T follicular helper cell (primary cell): ENCODE data around the gene TRPC4AP.
"Not testable (repeated sequence)": the region's sequence is repeated elsewhere in the genome, so short reads cannot be mapped to it uniquely, and the experiment has no call there.

Source experiments
- DNase-seq: peaks from one replicate; pipeline ENCODE4 v3.0.0-alpha.2; 2020; ENCODE audit warnings: low read depth
- total RNA-seq, 2 experiments: gene quantifications; one replicate each; lab custom pipeline; 2026; lab: John Stamatoyannopoulos, UW

The TRPC4AP gene, protein sequence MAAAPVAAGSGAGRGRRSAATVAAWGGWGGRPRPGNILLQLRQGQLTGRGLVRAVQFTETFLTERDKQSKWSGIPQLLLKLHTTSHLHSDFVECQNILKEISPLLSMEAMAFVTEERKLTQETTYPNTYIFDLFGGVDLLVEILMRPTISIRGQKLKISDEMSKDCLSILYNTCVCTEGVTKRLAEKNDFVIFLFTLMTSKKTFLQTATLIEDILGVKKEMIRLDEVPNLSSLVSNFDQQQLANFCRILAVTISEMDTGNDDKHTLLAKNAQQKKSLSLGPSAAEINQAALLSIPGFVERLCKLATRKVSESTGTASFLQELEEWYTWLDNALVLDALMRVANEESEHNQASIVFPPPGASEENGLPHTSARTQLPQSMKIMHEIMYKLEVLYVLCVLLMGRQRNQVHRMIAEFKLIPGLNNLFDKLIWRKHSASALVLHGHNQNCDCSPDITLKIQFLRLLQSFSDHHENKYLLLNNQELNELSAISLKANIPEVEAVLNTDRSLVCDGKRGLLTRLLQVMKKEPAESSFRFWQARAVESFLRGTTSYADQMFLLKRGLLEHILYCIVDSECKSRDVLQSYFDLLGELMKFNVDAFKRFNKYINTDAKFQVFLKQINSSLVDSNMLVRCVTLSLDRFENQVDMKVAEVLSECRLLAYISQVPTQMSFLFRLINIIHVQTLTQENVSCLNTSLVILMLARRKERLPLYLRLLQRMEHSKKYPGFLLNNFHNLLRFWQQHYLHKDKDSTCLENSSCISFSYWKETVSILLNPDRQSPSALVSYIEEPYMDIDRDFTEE
- 137 to 167 reads per million in 2 experiments for total RNA-seq

DNA sequence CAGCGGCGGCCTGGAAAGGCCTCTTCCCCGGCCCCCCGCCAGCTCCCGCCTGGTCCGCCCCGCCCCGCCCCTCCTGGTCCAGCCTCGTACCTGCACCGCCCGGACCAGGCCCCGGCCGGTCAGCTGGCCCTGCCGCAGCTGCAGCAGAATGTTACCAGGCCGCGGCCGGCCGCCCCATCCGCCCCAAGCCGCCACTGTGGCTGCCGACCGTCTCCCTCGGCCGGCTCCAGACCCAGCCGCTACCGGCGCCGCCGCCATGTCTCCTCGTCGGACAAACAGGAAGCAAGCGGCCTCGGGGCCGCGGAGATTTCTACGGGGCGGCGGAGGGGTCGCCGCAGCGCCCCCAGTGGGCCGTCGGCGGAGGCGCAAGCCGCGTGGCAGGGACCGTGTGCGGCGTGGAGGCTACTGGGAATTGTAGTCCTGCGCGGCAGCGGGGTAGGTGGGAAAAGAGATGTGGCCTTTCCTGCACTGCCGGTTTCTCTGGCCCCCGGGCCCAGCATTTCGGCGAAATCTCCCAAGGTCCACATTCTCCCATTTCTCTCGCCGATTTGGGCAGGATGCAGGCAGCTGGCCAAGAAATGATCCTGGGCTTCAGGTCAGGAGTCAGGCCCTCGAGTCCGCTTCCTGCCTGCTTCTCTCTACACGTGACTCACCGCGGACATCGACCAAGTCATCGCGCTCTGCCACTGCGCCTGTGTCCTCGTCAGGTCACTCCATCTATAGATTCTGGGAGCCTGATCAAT, at the start of gene TRPC4AP:
Gene TRPC4AP, minus strand, starts transcription at position 284 of the 743 bp plus-strand sequence. Its CDS starts 26 bp downstream, at position 258.
- DNase-seq = peak; percentile 80

DNA sequence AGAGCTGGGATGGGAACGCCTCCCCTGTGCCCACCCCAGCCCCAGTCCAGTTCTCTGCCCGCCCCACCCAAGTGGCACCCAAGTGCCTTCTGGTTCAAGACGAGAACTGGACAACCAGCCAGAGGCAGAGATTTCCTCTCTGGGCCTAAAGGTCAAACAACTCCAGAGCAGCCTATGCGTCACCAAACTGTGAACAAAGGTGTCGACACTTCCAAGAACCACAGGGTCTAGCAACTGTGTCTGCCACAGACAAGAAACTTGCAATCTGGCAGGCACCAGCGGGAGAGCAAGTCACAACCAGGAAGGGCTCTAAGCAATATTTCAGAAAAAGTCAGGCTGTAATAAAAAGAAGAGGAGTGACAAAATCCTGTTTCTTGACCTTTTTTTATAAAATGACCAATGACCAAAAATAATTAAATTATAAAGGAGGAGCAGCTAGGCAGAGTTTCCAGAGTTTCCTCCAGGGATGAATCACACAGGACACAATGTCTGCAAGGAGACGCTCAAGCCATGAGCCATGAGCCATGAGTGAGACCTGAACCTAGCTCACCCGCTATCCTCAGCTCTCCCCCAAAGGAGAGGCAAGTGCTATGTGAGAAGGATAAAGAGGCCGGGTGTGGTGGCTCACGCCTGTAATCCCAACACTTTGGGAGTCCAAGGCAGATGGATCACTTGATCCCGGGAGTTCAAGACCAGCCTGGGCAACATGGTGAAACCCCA, 43.4 kb upstream of the TRPC4AP start:
- no peak for DNase-seq

DNA sequence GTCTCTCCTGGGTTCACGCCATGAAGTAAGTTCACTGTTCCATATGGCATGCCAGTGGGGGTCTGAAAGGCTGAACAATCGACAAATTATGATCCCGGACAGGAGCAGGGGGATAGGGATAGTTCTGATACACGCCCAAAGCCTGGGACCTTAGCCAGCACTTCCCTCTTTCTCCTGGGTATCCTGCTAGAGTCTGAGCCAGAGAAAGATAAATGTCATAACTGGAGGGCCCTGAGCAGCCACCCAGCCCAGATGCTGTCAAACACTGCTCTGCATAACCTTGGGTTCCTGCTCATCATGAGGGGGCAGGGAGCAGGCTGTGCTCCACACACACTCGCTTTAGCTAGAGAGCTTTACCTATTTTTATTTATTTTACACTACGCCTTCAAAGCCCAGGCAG, 42.3 kb upstream of the TRPC4AP start:
- DNase-seq = no peak

DNA sequence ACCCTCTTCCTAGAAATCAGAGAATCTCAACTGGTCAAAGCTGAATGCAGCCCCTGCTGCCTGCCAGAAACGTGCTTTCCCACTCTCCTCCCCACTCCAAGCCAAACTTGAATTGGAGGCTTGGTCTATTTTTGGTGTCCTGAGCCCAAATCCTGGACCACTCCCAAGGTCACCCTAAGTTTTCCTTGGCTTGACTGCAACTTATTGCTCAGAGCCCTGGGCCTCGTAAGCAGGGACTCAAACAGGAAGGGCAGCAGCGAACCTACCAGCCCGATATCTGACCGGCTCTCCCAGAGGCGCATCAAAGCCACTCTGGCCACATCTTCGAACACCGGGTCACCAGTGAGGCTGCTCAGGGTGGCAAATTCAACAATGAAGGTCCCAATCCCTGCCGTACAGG, 41.9 kb upstream of the TRPC4AP start:
- no peak for DNase-seq

DNA sequence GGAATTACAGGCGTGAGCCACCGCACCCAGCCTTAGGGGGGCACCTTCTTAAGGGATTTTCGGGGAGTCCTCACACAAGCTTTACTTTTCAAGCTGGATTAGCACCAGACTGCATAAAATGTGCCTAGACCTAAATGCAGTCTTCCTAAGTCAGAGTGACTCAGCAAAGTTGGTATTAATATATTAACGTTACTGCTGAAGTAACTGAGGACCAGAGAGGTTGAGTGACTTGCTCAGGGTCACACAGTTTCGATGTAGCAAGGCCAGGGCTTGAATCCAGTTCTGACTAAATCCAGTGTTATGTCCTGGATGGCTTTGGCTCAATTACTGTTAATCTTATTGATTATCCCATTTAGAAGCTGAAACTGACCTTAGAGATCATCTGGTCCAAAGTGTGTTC, 41.1 kb upstream of the TRPC4AP start:
- no peak for DNase-seq

DNA sequence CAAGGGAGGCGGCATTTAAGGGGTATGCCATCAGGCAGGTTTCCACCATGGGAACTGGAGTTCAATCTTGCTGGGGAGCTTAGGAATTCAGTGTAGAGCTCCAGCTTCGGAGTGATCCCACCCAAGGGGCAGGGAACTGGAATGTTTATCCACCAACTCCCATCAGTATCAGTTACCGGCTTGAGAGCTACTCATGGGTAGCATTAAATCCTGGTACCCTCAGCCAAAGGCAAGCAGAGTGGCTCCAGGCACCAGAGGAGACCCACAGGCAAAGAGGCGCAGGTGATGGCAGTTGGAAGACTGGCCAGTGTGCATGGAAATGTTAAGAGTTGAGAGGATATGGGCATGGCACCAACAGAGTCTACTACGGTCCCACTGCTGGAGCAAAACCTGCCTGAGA, 40.4 kb upstream of the TRPC4AP start:
- no peak for DNase-seq

DNA sequence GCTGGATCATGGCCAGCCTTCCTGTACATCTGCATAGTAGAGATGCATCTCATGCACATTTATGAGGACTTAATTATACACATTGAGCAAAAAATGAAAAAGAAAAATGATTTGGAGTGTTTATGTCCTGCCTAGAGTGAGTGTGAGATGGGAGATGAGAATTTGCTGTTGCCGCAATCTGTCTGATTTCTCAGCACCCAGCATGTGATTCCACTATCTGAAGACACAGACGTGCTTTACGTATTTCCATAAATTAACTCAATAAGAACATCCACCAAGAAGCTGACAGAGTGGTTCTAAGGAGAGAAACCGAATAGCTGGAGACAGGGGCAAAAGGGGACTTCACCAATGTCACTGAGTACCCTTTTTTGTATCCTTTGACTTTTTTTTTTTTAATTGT, 39.3 kb upstream of the TRPC4AP start:
- no peak for DNase-seq

DNA sequence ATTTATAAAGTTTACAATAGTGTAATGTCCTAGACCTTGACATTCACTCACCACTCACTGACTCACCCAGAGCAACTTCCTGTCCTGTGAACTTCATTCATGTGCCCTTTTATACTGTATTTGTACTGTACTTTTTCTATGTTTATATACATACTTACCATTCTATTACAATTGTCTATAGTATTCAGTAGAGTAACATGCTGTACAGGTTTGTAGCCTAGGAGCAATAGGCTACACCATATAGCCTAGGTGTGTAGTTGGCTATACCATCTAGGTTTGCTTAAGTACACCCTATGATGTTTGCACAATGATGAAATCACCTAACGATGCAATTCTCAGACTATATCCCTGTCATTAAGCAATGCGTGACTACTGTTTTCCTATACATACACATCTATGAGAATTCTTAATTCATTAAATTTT, 37.1 kb upstream of the TRPC4AP start:
- no peak for DNase-seq

DNA sequence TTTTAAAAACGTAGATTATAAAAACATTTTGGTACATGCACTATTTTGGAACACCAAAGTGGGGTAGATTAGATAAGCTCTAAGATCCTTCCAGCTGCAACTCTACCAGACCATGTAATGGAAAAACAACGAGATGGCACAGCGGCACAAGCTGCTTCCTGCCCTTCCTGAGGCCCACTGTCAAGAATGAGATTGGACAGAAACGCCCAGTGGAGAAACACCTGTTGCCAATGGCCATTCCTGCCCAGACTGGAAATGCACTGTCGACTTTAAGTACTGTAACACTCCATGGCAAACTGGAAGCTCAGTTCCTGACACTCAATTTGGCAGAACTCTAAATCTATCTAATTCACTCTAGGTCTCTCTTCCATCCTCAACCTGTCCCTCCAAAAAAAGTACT, 33.1 kb upstream of the TRPC4AP start:
- no peak for DNase-seq

DNA sequence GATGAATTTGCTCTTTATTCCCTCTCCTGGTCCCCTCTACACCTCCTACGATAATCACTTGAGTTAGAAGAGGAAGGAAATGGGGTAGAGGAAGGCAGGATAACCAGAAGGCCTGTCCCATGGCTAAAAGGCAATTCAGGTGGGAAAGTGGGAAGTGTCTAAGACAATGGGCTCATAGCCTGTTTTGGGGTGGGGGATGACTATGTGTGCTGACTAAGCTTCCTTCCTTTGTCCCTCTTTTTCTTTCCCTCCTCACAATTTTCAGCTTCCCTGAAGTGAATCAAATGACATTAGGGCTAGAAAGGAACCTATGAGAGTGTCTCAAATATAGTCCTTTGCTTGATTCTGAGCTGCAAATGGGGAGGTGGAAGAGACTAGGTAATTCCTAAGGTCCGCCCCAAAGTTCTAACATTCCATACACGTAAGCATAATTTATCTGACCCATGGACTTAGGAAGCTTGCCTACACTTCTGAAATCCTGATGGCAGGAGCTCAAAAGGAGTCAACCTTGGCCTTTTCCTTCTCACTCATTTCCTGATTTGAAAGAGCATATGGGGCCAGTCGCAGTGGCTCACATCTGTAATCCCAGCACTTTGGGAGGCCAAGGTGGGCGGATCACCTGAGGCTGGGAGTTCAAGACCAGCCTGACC, 30.3 kb upstream of the TRPC4AP start:
- DNase-seq = no peak

DNA sequence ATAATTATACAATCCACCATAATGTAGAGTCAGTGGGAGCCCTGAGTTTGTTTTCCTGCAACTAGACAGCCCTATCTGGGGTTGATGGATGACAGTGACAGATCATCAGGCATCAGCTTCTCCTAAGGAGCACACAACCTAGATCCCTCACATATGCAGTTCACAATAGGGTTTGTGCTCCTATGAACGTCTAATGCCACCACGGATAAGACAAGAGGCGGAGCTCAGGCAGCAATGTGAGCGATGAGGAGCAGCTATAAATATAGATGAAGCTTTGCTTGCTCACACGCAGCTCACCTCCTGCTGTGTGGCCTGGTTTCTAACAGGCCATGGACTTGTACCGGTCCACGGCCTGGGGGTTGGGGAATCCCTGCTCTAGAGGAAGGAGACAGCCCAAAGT, 28.6 kb upstream of the TRPC4AP start:
- no peak for DNase-seq

DNA sequence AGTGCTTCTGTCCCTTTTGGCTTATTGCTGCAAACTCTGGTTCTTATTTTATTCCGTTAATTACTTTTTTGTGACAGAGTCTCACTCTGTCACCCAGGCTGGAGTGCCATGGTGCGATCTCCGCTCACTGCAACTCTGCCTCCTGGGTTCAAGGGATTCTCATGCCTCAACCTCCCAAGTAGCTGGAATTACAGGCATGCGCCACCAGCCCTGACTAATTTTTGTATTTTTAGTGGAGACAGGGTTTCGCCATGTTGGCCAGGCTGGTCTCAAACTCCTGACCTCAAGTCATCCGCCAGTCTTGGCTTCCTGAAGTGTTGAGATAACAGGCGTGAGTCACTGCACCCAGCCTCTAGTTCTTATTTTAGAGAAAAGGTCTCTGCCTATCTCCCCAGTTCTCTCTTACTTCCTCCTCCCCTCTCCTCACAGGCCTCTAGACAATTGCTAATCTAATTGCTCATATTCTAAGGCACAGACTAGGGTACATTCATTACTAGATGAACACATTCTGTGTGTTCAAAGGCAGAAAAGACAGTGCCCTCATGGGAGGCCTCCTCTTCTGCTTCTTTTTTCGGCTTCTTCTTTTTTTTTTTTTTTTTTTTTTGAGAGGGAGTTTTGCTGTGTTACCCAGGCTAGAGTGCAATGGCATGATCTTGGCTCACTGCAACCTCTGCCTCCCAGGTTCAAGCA, 27.6 kb upstream of the TRPC4AP start:
- no peak for DNase-seq

DNA sequence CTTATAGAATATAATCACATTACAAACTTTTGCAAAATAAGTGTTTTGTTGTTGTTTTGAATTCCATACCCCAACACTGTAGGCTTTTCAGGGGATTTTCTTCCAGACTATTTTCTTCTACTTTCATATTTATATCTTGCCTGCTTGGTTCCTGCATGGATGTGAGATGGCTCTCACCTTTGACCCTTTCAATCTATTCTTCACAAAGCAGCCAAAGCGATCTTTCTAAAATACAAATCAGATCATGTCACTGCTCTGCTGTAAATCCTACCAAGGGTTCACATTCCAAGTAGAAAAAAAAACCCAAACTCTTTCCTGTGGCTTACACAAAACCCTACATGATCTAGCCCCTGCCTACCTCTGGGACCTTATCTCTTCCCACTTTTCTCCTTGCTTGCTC, 25.0 kb upstream of the TRPC4AP start:
- no peak for DNase-seq

DNA sequence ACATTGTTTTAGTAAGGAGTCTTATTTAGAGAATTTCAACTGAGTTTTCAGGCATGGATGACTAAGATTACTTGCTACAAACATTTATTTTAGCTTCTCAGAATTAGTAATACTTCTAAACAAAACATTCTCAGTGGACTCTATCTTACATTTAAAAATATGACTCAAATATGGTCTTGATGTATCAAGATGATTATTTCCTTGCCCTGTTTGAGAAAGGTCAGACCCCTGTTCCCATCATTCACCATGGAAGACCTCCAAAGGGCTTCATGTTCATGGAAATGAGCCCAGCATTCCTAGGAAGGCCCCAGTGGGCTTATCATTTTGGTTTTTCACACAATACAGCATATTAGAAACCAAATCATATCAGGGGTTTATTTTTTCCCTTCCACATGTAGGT, 24.6 kb upstream of the TRPC4AP start:
- no peak for DNase-seq

DNA sequence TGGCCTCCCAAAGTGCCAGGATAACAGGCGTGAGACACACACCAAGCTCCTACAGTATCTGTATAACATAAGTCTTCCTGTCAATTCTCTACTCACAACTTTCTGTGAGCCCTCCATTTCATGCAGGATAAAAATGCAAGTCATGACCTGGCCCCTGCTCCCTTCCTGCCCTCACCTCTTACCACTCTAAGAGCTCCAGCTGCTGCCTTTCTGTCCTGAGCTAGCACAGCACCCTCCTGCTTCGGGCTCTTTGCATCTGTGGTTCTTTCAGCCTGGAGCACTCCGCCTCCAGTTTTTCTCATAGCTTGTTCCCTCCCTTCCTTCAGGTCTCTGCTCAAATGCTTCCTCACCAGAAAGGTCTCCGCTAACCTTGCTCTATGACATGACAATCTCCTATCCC, 23.7 kb upstream of the TRPC4AP start:
- DNase-seq = no peak

DNA sequence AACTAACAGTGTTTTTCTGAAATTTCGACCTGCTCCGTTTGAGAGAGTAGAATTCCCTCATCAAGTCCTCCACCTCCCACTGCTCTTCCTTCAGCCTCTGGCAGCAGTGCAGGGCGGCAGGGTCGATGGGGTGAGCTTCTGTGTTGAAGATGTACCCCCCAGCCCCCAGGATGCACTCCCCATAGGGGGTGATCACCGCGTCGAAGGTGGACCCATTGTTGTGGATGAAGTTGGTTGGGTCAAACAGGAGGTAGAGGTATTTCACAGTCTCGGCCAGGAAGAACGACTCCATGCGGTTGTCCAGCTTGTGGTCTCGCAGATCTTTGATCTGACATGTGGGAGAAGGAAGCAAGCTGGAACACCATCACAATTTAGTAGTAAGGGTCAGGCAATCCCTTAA, 23.0 kb upstream of the TRPC4AP start:
- no peak for DNase-seq

DNA sequence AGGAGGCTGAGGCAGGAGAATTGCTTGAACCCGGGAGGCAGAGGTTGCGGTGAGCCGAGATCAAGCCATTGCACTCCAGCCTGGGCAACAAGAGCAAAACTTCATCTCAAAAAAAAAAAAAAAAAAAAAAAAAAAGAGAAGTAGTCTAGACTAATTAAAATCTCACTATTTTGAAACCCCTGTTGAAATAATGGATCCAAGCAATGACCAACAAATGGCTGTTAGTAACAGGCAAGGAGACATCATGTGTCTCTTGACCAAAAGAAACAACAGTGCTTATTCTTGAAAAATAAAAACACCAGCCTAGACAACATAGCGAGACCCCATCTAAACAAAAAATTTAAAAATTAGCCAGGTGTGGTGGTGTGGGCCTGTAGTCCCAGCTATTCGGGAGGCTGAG, 19.7 kb upstream of the TRPC4AP start:
- not testable (repeated sequence) for DNase-seq

DNA sequence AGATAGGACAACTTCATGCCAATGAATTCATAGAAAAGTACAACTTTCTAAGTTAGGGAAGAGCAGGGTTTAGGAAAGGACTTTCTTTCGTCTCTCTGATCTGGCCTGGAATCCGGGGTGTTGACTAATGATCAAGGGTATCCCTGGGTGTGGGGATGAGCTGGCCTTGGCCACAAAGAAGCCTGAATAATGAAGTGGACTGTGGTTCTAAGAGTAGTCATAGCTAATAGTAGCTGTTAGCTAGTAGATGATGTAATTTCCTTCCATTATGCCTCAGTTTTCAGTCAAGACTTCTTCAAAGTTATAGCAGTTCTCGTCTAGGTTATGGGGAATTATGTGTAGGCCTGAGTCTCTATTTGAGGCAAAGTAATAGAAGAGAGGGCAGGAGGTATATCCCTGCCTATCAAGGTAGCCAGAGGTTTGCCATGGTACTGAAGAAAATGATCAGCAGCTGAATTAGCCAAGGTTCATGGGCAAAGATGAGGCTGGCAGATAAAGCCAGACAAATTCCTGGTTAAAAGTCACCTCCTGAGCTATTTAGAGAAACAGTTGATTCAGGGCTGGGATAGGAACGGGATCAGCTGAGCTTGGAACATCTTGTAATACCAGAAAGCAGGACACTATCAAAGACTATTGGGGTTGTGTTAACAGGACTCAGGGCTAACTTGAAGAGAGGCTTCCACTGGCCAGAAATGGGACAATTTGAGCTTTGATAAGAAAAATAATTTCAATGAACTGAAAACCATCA, 18.7 kb upstream of the TRPC4AP start:
- DNase-seq = no peak

DNA sequence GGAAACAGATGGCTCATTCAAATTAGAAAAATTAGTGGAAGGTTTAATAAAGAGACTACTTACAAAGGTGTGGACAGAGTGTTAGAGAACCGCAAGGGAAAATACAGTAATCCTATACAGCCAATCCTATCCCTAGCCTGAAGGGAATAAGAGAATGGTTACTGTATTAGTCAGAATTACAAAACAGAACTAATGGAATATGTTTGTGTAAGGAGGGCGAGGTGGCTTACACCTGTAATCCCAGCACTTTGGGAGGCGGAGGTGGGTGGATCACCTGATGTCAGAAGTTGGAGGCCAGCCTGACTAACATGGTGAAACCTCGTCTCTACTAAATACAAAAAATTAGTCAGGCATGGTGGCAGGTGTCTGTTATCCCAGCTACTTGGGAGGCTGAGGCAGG, 16.3 kb upstream of the TRPC4AP start:
- no peak for DNase-seq

DNA sequence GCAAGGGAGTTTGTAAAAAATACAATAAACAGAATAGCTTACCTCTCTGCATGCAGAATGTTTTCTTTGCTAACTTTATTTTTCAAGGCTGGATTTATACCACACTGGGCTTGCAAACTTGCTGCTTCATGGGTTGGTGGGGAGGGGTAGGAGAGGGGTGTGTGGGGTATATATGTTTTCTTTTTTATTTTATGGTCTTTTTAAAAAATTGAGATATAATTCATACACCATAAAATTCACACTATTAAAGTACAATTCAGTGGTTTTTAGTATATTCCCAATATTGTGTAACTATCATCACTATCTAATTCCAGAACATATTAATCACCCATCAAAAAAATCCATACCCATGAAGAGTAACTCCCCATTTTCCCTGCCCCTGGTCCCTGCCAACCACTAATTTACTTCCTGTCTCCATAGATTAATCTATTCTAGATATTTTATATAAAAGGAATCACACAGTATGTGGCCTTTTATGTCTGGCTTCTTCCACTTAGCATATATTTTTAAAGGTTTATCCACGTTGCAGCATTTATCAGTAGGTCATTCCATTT, 14.3 kb upstream of the TRPC4AP start:
- DNase-seq = no peak
